Measurements from ENCODE around the gene GRID2.
A peak's percentile ranks its signal among the peaks of the same experiment; 100 is the strongest.

The GRID2 gene

DNA sequence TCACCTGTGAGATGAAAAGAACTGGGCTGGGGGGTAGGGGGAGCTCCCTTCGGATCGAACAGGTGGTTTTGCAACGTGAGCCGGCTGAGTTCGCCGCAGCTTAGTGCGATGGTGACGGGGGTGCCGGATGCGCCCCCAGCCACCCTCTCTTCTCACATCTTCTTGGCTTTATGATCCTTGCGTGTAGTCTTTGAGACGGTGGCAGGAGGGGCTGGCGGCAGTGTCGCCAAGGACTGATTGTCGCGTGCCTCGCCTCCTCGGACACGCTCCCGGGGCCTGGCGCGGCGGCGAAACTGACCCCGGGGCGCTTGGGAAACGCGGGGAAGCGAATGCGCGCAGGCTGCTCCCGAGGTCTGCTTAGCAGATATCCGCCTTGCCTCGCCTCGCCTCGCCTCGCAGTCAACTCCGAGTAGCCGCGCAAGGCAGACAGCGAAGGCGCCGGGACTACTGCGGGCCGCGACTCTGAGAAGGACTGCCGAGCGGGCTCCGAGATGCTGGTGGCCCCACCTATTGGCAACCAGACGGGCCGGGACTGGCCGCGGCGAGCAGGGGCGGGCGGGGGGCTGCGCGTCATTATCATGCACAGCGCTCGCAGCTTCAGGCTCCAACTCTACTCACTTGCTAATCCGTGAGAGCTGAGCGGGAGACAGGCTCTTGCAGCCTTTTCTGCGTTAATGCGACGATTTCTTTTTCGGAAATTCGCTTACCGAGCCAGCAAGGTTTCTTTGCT is 1.5 kb downstream of the GRID2 start:
- WGBS (ENCODE audit: extremely low coverage, insufficient coverage, insufficient read length), result no CpG with 5 or more reads among the region's 68 CpGs
- no peak overlapping the region for H2BK120ac ChIP-seq (ENCODE audit: insufficient read depth, low read length, poor library complexity)
- H3K79me2 ChIP-seq (ENCODE audit: control insufficient read depth, insufficient read depth, low read length, poor library complexity), result no peaks in the 10 kb centered on the region
- peak overlapping the region; percentile 99 for H3K4me2 ChIP-seq (ENCODE audit: low read length)
- no peak overlapping the region for H3K4ac ChIP-seq (ENCODE audit: low read depth, low read length)
- H2AK5ac ChIP-seq (ENCODE audit: low read length), result no peak overlapping the region
- peak overlapping the region; percentile 67 for H3K4me3 ChIP-seq (ENCODE audit: low read depth, low read length)
- no peak overlapping the region for H2BK12ac ChIP-seq (ENCODE audit: low read length)
- peak overlapping the region; percentile 58 for H2AFZ ChIP-seq (ENCODE audit: insufficient read depth, low read length, poor library complexity)
- no peak overlapping the region for H2BK5ac ChIP-seq (ENCODE audit: low read depth, low read length, poor library complexity)
- H3K79me1 ChIP-seq (ENCODE audit: low read length), result no peaks in the 10 kb centered on the region
- no peak overlapping the region for H3K18ac ChIP-seq (ENCODE audit: low read length)
- peaks cover 4% of the 10 kb centered on the region for H3K9me3 ChIP-seq (ENCODE audit: insufficient read depth, low read depth, low read length)
- H4K12ac ChIP-seq (ENCODE audit: low read depth, low read length), result no peak overlapping the region
- peaks cover 10% of the 10 kb centered on the region for H3K27me3 ChIP-seq (ENCODE audit: insufficient read depth, low read length)
- H3K23ac ChIP-seq (ENCODE audit: low read length), result no peak overlapping the region
- peak in 1 of 2 donors; percentile 7 for DNase-seq
- H3K36me3 ChIP-seq (ENCODE audit: control insufficient read depth in 1 of 2, insufficient read depth in 2 of 2, low read length in 2 of 2), result no peaks in the 10 kb centered on the region
- H4K8ac ChIP-seq (ENCODE audit: low read depth, low read length), result no peak overlapping the region
- peaks cover 5 to 12% of the 10 kb centered on the region in 2 experiments for H3K4me1 ChIP-seq (ENCODE audit: control insufficient read depth in 1 of 2, insufficient read depth in 2 of 2, low read length in 2 of 2)
- no peak overlapping the region for H4K91ac ChIP-seq (ENCODE audit: low read depth, low read length)
- peak overlapping the region; percentile 39 for H3K9ac ChIP-seq (ENCODE audit: low read length)
- H3K14ac ChIP-seq (ENCODE audit: low read length), result no peak overlapping the region
- H3K27ac ChIP-seq (ENCODE audit: low read depth, low read length), result no peak overlapping the region

DNA sequence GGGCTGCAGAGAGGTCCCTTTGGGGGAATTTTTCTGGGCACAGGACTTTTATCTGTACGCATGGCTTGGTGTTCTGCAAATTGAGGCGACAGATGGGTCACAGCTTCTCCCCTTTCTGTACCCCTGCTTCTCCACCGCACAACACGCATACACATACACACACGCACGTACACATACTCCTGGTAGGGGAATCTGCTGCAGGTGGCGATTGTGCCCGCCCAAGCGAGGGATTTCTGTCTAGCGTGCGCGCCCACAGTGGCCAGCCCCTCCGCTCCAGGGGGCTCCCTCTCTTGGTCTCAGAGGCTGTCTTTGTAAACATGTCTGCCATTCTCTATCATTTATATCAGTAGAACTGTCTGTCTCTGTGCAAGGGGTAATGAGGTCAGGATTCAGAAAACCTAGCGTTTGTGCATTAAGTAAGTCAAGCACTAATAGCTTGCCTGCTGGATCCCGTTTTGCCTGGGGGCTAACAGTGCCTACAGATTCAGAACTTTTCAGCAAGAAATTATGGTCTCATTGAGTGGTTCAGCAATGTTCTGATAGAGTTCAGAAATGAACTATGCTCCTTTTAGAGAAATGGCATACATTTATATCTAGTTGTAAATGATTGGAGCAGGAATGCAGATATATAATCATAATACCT is 2.2 kb downstream of the GRID2 start:
- H3K4me3 ChIP-seq (ENCODE audit: low read depth, low read length), result peak overlapping the region; percentile 67
- no peak overlapping the region for H3K4ac ChIP-seq (ENCODE audit: low read depth, low read length)
- H2BK5ac ChIP-seq (ENCODE audit: low read depth, low read length, poor library complexity), result no peak overlapping the region
- H3K27me3 ChIP-seq (ENCODE audit: insufficient read depth, low read length), result peaks cover 10% of the 10 kb centered on the region
- no CpG with 5 or more reads among the region's 15 CpGs for WGBS (ENCODE audit: extremely low coverage, insufficient coverage, insufficient read length)
- no peaks in the 10 kb centered on the region for H3K36me3 ChIP-seq (ENCODE audit: control insufficient read depth in 1 of 2, insufficient read depth in 2 of 2, low read length in 2 of 2)
- H2BK12ac ChIP-seq (ENCODE audit: low read length), result no peak overlapping the region
- H3K18ac ChIP-seq (ENCODE audit: low read length), result no peak overlapping the region
- no peak overlapping the region for H4K12ac ChIP-seq (ENCODE audit: low read depth, low read length)
- H4K8ac ChIP-seq (ENCODE audit: low read depth, low read length), result no peak overlapping the region
- H3K4me2 ChIP-seq (ENCODE audit: low read length), result peak overlapping the region; percentile 99
- H4K91ac ChIP-seq (ENCODE audit: low read depth, low read length), result no peak overlapping the region
- H2AFZ ChIP-seq (ENCODE audit: insufficient read depth, low read length, poor library complexity), result no peak overlapping the region
- no peak overlapping the region for H2BK120ac ChIP-seq (ENCODE audit: insufficient read depth, low read length, poor library complexity)
- no peak for DNase-seq
- no peaks in the 10 kb centered on the region for H3K79me1 ChIP-seq (ENCODE audit: low read length)
- H3K23ac ChIP-seq (ENCODE audit: low read length), result no peak overlapping the region
- no peak overlapping the region for H3K27ac ChIP-seq (ENCODE audit: low read depth, low read length)
- no peak overlapping the region for H3K14ac ChIP-seq (ENCODE audit: low read length)
- H3K4me1 ChIP-seq (ENCODE audit: control insufficient read depth in 1 of 2, insufficient read depth in 2 of 2, low read length in 2 of 2), result peaks cover 5 to 12% of the 10 kb centered on the region in 2 experiments
- peak overlapping the region; percentile 39 for H3K9ac ChIP-seq (ENCODE audit: low read length)
- H3K79me2 ChIP-seq (ENCODE audit: control insufficient read depth, insufficient read depth, low read length, poor library complexity), result no peaks in the 10 kb centered on the region
- no peak overlapping the region for H2AK5ac ChIP-seq (ENCODE audit: low read length)
- peaks cover 4% of the 10 kb centered on the region for H3K9me3 ChIP-seq (ENCODE audit: insufficient read depth, low read depth, low read length)

- Histone ChIP-seq H4K91ac (ENCODE audit: low read depth, low read length) (no peak overlapping the region), H3K4me2 (ENCODE audit: low read length) (no peak overlapping the region), H2AFZ (ENCODE audit: insufficient read depth, low read length, poor library complexity) (no peak overlapping the region), H3K9ac (ENCODE audit: low read length) (no peak overlapping the region), H3K79me2 (ENCODE audit: control insufficient read depth, insufficient read depth, low read length, poor library complexity) (no peaks in the 10 kb centered on the region), H3K4ac (ENCODE audit: low read depth, low read length) (no peak overlapping the region), H3K36me3 (ENCODE audit: control insufficient read depth in 1 of 2, insufficient read depth in 2 of 2, low read length in 2 of 2) (no peaks in the 10 kb centered on the region), H4K12ac (ENCODE audit: low read depth, low read length) (no peak overlapping the region), H2BK12ac (ENCODE audit: low read length) (no peak overlapping the region), H3K79me1 (ENCODE audit: low read length) (no peaks in the 10 kb centered on the region), H2BK5ac (ENCODE audit: low read depth, low read length, poor library complexity) (no peak overlapping the region), H3K9me3 (ENCODE audit: insufficient read depth, low read depth, low read length) (peaks cover 4% of the 10 kb centered on the region), H2AK5ac (ENCODE audit: low read length) (no peak overlapping the region), H3K27me3 (ENCODE audit: insufficient read depth, low read length) (peaks cover 10% of the 10 kb centered on the region), H2BK120ac (ENCODE audit: insufficient read depth, low read length, poor library complexity) (no peak overlapping the region), H3K14ac (ENCODE audit: low read length) (no peak overlapping the region), H3K18ac (ENCODE audit: low read length) (no peak overlapping the region), H3K4me3 (ENCODE audit: low read depth, low read length) (no peak overlapping the region), H3K27ac (ENCODE audit: low read depth, low read length) (no peak overlapping the region), H4K8ac (ENCODE audit: low read depth, low read length) (no peak overlapping the region), H3K23ac (ENCODE audit: low read length) (no peak overlapping the region), H3K4me1 (ENCODE audit: control insufficient read depth in 1 of 2, insufficient read depth in 2 of 2, low read length in 2 of 2) (peaks cover 5 to 12% of the 10 kb centered on the region in 2 experiments)
- WGBS (ENCODE audit: extremely low coverage, insufficient coverage, insufficient read length), result no CpG with 5 or more reads among the region's 2 CpGs
- no peak for DNase-seq
Measured at GRCh38 chr4:92307181-92307580, 3.4 kb downstream of the GRID2 start.

DNA sequence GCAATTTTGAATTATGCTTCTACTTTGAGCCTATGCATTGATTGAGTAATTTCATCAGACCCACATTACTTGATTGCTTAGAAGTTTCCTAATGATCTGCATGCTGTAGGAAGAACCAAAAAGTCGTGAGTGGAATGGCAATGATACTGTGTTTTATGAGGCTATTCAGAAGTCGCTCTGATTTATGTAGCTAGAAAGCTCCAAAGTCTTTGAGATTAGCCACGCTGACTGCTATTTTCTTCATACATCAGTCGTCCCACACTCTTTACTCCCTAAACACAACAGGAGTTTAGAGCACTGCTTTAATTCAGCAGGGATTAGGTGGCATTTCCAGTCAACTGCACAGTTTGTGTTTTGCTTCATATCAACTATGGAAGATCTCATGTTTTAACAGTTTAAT is 4.1 kb downstream of the GRID2 start:
- H3K23ac ChIP-seq (ENCODE audit: low read length), result no peak overlapping the region
- H3K4me1 ChIP-seq (ENCODE audit: control insufficient read depth in 1 of 2, insufficient read depth in 2 of 2, low read length in 2 of 2), result peaks cover 5 to 12% of the 10 kb centered on the region in 2 experiments
- no peaks in the 10 kb centered on the region for H3K79me2 ChIP-seq (ENCODE audit: control insufficient read depth, insufficient read depth, low read length, poor library complexity)
- no peak overlapping the region for H3K9ac ChIP-seq (ENCODE audit: low read length)
- no peak overlapping the region for H4K91ac ChIP-seq (ENCODE audit: low read depth, low read length)
- no peak overlapping the region for H2BK120ac ChIP-seq (ENCODE audit: insufficient read depth, low read length, poor library complexity)
- no peak overlapping the region for H3K14ac ChIP-seq (ENCODE audit: low read length)
- no peak overlapping the region for H2AK5ac ChIP-seq (ENCODE audit: low read length)
- no peaks in the 10 kb centered on the region for H3K79me1 ChIP-seq (ENCODE audit: low read length)
- no CpG with 5 or more reads among the region's 4 CpGs for WGBS (ENCODE audit: extremely low coverage, insufficient coverage, insufficient read length)
- peaks cover 7% of the 10 kb centered on the region for H3K27me3 ChIP-seq (ENCODE audit: insufficient read depth, low read length)
- no peak overlapping the region for H3K4me2 ChIP-seq (ENCODE audit: low read length)
- no peak overlapping the region for H3K4me3 ChIP-seq (ENCODE audit: low read depth, low read length)
- no peaks in the 10 kb centered on the region for H3K36me3 ChIP-seq (ENCODE audit: control insufficient read depth in 1 of 2, insufficient read depth in 2 of 2, low read length in 2 of 2)
- DNase-seq, result no peak
- no peak overlapping the region for H3K27ac ChIP-seq (ENCODE audit: low read depth, low read length)
- peaks cover 4% of the 10 kb centered on the region for H3K9me3 ChIP-seq (ENCODE audit: insufficient read depth, low read depth, low read length)
- no peak overlapping the region for H4K8ac ChIP-seq (ENCODE audit: low read depth, low read length)
- no peak overlapping the region for H3K4ac ChIP-seq (ENCODE audit: low read depth, low read length)
- H2BK12ac ChIP-seq (ENCODE audit: low read length), result no peak overlapping the region
- no peak overlapping the region for H4K12ac ChIP-seq (ENCODE audit: low read depth, low read length)
- H2BK5ac ChIP-seq (ENCODE audit: low read depth, low read length, poor library complexity), result no peak overlapping the region
- no peak overlapping the region for H3K18ac ChIP-seq (ENCODE audit: low read length)
- no peak overlapping the region for H2AFZ ChIP-seq (ENCODE audit: insufficient read depth, low read length, poor library complexity)

Measured in trophoblast cell (in vitro differentiated cells and primary cell).